Fibroblast of lung (primary cell): ENCODE data around the gene PCDHAC2. TPM values are rescaled to one million over a fixed set of nuclear protein-coding genes. Genes with fewer than 3 reads are reported as not detected.

Source experiments
- DNase-seq, 2 donors: peaks; one replicate each; pipeline versions ENCODE4 v3.0.0 to v3.0.0-alpha.2; 2010; ENCODE audit warnings: low read depth in 2 of 2
- H2AFZ ChIP-seq: 2 replicates; pipeline ENCODE4 v1.5.1; 2012; ENCODE audit warnings: low read length, control low read depth, inconsistent platforms
- H3K27ac ChIP-seq: 2 replicates; pipeline ENCODE4 v1.5.1; 2011; ENCODE audit warnings: low read length, control low read depth; ENCODE audit not compliant: insufficient read depth
- H3K27me3 ChIP-seq: 2 replicates; pipeline ENCODE4 v1.5.1; 2011; ENCODE audit warnings: mild to moderate bottlenecking, low read length; ENCODE audit not compliant: control insufficient read depth, insufficient read depth
- H3K36me3 ChIP-seq: 2 replicates; pipeline ENCODE4 v1.5.1; 2011; ENCODE audit warnings: low read length; ENCODE audit not compliant: control insufficient read depth, insufficient read depth
- H3K4me1 ChIP-seq: 2 replicates; pipeline ENCODE4 v1.5.1; 2011; ENCODE audit warnings: low read length; ENCODE audit not compliant: control insufficient read depth, insufficient read depth; ENCODE audit errors: extremely low read depth
- H3K4me2 ChIP-seq: 2 replicates; pipeline ENCODE4 v1.5.1; 2011; ENCODE audit warnings: low read length, control low read depth; ENCODE audit not compliant: insufficient read depth; ENCODE audit errors: extremely low read depth
- H3K4me3 ChIP-seq, 4 experiments: fragments of 200-600 bp in 1 of 4; sonication (generic) in 1 of 4; replicated peaks in 1 of 4; 2 replicates each; pipeline ENCODE4 v1.5.1; 2011 to 2016; ENCODE audit warnings: low read length in 4 of 4, low read depth in 3 of 4, mild to moderate bottlenecking in 3 of 4, control low read depth in 2 of 4, inconsistent platforms in 1 of 4, mixed read lengths in 1 of 4; ENCODE audit not compliant: insufficient read depth in 1 of 4; ENCODE audit errors: control extremely low read depth in 1 of 4
- H3K79me2 ChIP-seq: 2 replicates; pipeline ENCODE4 v1.5.1; 2012; ENCODE audit warnings: mild to moderate bottlenecking, low read length, inconsistent platforms; ENCODE audit not compliant: control insufficient read depth, insufficient read depth
- H3K9ac ChIP-seq: 2 replicates; pipeline ENCODE4 v1.5.1; 2011; ENCODE audit warnings: mild to moderate bottlenecking, low read length, control low read depth; ENCODE audit not compliant: insufficient read depth
- H3K9me3 ChIP-seq: 2 replicates; pipeline ENCODE4 v1.5.1; 2012; ENCODE audit warnings: low read depth, low read length; ENCODE audit not compliant: control insufficient read depth, insufficient read depth
- H4K20me1 ChIP-seq: 2 replicates; pipeline ENCODE4 v1.5.1; 2011; ENCODE audit warnings: low read length; ENCODE audit not compliant: control insufficient read depth, insufficient read depth; ENCODE audit errors: extremely low read depth
- EZH2 ChIP-seq: IDR thresholded peaks from 2 replicates; pipeline ENCODE4 v1.5.1; 2012; ENCODE audit warnings: low read length, control low read depth, mild to moderate bottlenecking; ENCODE audit errors: missing control alignments
- polyA plus RNA-seq, 2 donors: library from polyadenylated mRNA; depleted of rRNA in 1 of 2; stranded (reverse) in 1 of 2; unstranded in 1 of 2; fragments of >200 nt; gene quantifications; 2 replicates each; pipeline ENCODE4 v1.2.1, GENCODE V29; 2011 to 2012; ENCODE audit warnings: missing spikeins in 1 of 2
- total RNA-seq: library from RNA; depleted of rRNA; stranded (reverse); fragments of >200 nt; gene quantifications from 2 replicates; pipeline ENCODE4 v1.2.1, GENCODE V29; 2014
- TF ChIP-seq, protein P1 (sequence below), 2 donors: IDR thresholded peaks in 1 of 2; conservative IDR thresholded peaks in 1 of 2; 1 replicate in 1 of 2; 2 replicates in 1 of 2; pipeline ENCODE4 v1.5.1; 2011 to 2012; ENCODE audit warnings: low read length in 2 of 2, control low read depth in 1 of 2, inconsistent platforms in 1 of 2, low read depth in 1 of 2, mild to moderate bottlenecking in 1 of 2

PCDHAC2 gene
- total and polyA plus RNA-seq, 2 donors (not counting 1 experiment from before 2014, with no cell fraction given), result 0.48 to 1.7 TPM

- no peak overlapping the region for H2AFZ ChIP-seq
- no peaks in the 10 kb centered on the region for H3K9me3 ChIP-seq
- no peaks in the 10 kb centered on the region for H3K27me3 ChIP-seq
- no peaks in the 10 kb centered on the region for H3K4me1 ChIP-seq
- TF ChIP-seq, protein P1, sequence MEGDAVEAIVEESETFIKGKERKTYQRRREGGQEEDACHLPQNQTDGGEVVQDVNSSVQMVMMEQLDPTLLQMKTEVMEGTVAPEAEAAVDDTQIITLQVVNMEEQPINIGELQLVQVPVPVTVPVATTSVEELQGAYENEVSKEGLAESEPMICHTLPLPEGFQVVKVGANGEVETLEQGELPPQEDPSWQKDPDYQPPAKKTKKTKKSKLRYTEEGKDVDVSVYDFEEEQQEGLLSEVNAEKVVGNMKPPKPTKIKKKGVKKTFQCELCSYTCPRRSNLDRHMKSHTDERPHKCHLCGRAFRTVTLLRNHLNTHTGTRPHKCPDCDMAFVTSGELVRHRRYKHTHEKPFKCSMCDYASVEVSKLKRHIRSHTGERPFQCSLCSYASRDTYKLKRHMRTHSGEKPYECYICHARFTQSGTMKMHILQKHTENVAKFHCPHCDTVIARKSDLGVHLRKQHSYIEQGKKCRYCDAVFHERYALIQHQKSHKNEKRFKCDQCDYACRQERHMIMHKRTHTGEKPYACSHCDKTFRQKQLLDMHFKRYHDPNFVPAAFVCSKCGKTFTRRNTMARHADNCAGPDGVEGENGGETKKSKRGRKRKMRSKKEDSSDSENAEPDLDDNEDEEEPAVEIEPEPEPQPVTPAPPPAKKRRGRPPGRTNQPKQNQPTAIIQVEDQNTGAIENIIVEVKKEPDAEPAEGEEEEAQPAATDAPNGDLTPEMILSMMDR (conservative IDR thresholded peaks at IDR 0.05 in 1 of 2, IDR thresholded peaks at IDR 0.05 in 1 of 2; ENCODE audit: low read depth in 1 of 2, low read length in 2 of 2), result no peak
- TF ChIP-seq EZH2, result no peak
- no peak overlapping the region for H3K4me3 ChIP-seq
- H3K79me2 ChIP-seq, result no peaks in the 10 kb centered on the region
- no peak overlapping the region for H3K9ac ChIP-seq
- no peak for DNase-seq
- H3K36me3 ChIP-seq, result no peaks in the 10 kb centered on the region
- no peak overlapping the region for H3K27ac ChIP-seq
- H4K20me1 ChIP-seq, result no peaks in the 10 kb centered on the region
- no peak overlapping the region for H3K4me2 ChIP-seq
Measured at GRCh38 chr5:140953234-140953633, 13.0 kb upstream of the PCDHAC2 start.

- no peaks in the 10 kb centered on the region for H3K4me1 ChIP-seq
- no peak overlapping the region for H2AFZ ChIP-seq
- no peaks in the 10 kb centered on the region for H3K9me3 ChIP-seq
- H3K27ac ChIP-seq, result no peak overlapping the region
- TF ChIP-seq EZH2, result no peak
- TF ChIP-seq, protein P1 (conservative IDR thresholded peaks at IDR 0.05 in 1 of 2, IDR thresholded peaks at IDR 0.05 in 1 of 2; ENCODE audit: low read depth in 1 of 2, low read length in 2 of 2), result no peak
- DNase-seq, result no peak
- H3K4me2 ChIP-seq, result no peak overlapping the region
- H3K27me3 ChIP-seq, result no peaks in the 10 kb centered on the region
- H3K4me3 ChIP-seq, result no peak overlapping the region
- no peaks in the 10 kb centered on the region for H3K36me3 ChIP-seq
- H4K20me1 ChIP-seq, result no peaks in the 10 kb centered on the region
- H3K9ac ChIP-seq, result no peak overlapping the region
- no peaks in the 10 kb centered on the region for H3K79me2 ChIP-seq
Measured at GRCh38 chr5:140962190-140962589, 4.1 kb upstream of the PCDHAC2 start.

- no peak overlapping the region for H3K4me3 ChIP-seq
- no peaks in the 10 kb centered on the region for H4K20me1 ChIP-seq
Measured at GRCh38 chr5:140964356-140964755, 1.9 kb upstream of the PCDHAC2 start.

More at GRCh38 chr5:140964356-140964755, 1.9 kb upstream of the PCDHAC2 start:
- Histone ChIP-seq H3K27ac (no peak overlapping the region), H2AFZ (no peak overlapping the region), H3K36me3 (no peaks in the 10 kb centered on the region), H3K9me3 (no peaks in the 10 kb centered on the region), H3K4me2 (no peak overlapping the region), H3K4me1 (no peaks in the 10 kb centered on the region), H3K79me2 (no peaks in the 10 kb centered on the region), H3K9ac (no peak overlapping the region), H3K27me3 (no peaks in the 10 kb centered on the region)
- TF ChIP-seq, protein P1 (conservative IDR thresholded peaks at IDR 0.05 in 1 of 2, IDR thresholded peaks at IDR 0.05 in 1 of 2; ENCODE audit: low read depth in 1 of 2, low read length in 2 of 2), result no peak
- TF ChIP-seq EZH2, result no peak
- no peak for DNase-seq
